OCI-LY3 (cell line): Measurements from ENCODE around the gene FATE1.

ENCODE experiments used
- H2AFZ ChIP-seq: fragments of 200-600, 300-600 bp; shearing (Covaris generic); 2 replicates; pipeline ENCODE4 v1.6.0; 2014; ENCODE audit warnings: antibody characterized with exemption, low read depth, low read length
- H3K27ac ChIP-seq: fragments of 200-600, 300-600 bp; sonication (generic); 2 replicates; pipeline ENCODE4 v1.5.1; 2014; ENCODE audit warnings: mild to moderate bottlenecking, low read length, moderate library complexity, mixed read lengths
- H3K27me3 ChIP-seq: fragments of 200-600, 300-600 bp; sonication (generic); 2 replicates; pipeline ENCODE4 v1.6.1; 2014; ENCODE audit warnings: low read depth, low read length, mixed read lengths
- H3K36me3 ChIP-seq: fragments of 200-600, 300-600 bp; sonication (generic); replicated peaks from 2 replicates; pipeline ENCODE3; 2014; ENCODE audit warnings: low read depth, low read length, mixed read lengths
- H3K4me1 ChIP-seq: fragments of 300-600, 200-600 bp; sonication (generic); 2 replicates; pipeline ENCODE4 v1.6.1; 2014; ENCODE audit warnings: low read length, mixed read lengths
- H3K4me2 ChIP-seq: fragments of 200-600, 300-600 bp; sonication (generic); 2 replicates; pipeline ENCODE4 v1.6.1; 2014; ENCODE audit warnings: low read length, mixed read lengths
- H3K4me3 ChIP-seq: fragments of 300-600, 200-600 bp; sonication (generic); 2 replicates; pipeline ENCODE4 v1.5.1; 2014; ENCODE audit warnings: antibody characterized with exemption, mild to moderate bottlenecking, low read length, moderate library complexity
- H3K79me2 ChIP-seq: fragments of 300-600, 200-600 bp; shearing (Covaris generic); 2 replicates; pipeline ENCODE4 v1.6.1; 2014; ENCODE audit warnings: mild to moderate bottlenecking, low read length, mixed read lengths
- H3K9ac ChIP-seq: fragments of 300-600, 200-600 bp; shearing (Covaris generic); 2 replicates; pipeline ENCODE4 v1.6.0; 2014; ENCODE audit warnings: mild to moderate bottlenecking, low read length, moderate library complexity
- H3K9me3 ChIP-seq: fragments of 200-600, 300-600 bp; shearing (Covaris generic); 2 replicates; pipeline ENCODE4 v1.6.1; 2014; ENCODE audit warnings: low read length, mixed read lengths; ENCODE audit not compliant: insufficient read depth
- H4K20me1 ChIP-seq: fragments of 200-600, 300-600 bp; sonication (generic); 2 replicates; pipeline ENCODE4 v1.6.1; 2016; ENCODE audit warnings: low read length, mixed read lengths; ENCODE audit not compliant: insufficient read depth
- CTCF ChIP-seq: fragments of 200-600, 300-600 bp; sonication (generic); IDR thresholded peaks from 2 replicates; pipeline ENCODE4 v1.5.1; 2014; ENCODE audit warnings: antibody characterized with exemption, low read length, low read depth
- EZH2phosphoT487 ChIP-seq: fragments of 200-600 bp; shearing (Covaris generic); IDR thresholded peaks from 2 replicates; pipeline ENCODE4 v1.6.1; 2018; ENCODE audit warnings: antibody characterized with exemption, mixed run types, low read depth

Gene FATE1

GRCh38 chrX:151765026-151765425, 49.2 kb downstream of the FATE1 start:
- no peak overlapping the region for H3K27ac ChIP-seq
- no peaks in the 10 kb centered on the region for H4K20me1 ChIP-seq
- H3K79me2 ChIP-seq: no peaks in the 10 kb centered on the region
- H3K9me3 ChIP-seq: no peaks in the 10 kb centered on the region
- no peaks in the 10 kb centered on the region for H3K4me1 ChIP-seq
- TF ChIP-seq EZH2phosphoT487 (no peak), CTCF (no peak)
- no peaks in the 10 kb centered on the region for H3K36me3 ChIP-seq
- H3K4me2 ChIP-seq: no peak overlapping the region
- H3K9ac ChIP-seq: no peak overlapping the region
- H3K27me3 ChIP-seq: no peaks in the 10 kb centered on the region
- H2AFZ ChIP-seq: no peak overlapping the region
- no peak overlapping the region for H3K4me3 ChIP-seq

GRCh38 chrX:151771726-151772125, 55.9 kb downstream of the FATE1 start:
- Histone ChIP-seq H3K27me3 (no peaks in the 10 kb centered on the region), H3K4me2 (no peak overlapping the region), H3K9ac (no peak overlapping the region), H3K79me2 (no peaks in the 10 kb centered on the region), H3K27ac (no peak overlapping the region), H3K9me3 (no peaks in the 10 kb centered on the region), H3K4me3 (no peak overlapping the region), H2AFZ (no peak overlapping the region), H4K20me1 (no peaks in the 10 kb centered on the region), H3K4me1 (no peaks in the 10 kb centered on the region), H3K36me3 (no peaks in the 10 kb centered on the region)
- TF ChIP-seq EZH2phosphoT487 (no peak), CTCF (no peak)
